ENCODE measurements around the gene CYP2J2.

DNA sequence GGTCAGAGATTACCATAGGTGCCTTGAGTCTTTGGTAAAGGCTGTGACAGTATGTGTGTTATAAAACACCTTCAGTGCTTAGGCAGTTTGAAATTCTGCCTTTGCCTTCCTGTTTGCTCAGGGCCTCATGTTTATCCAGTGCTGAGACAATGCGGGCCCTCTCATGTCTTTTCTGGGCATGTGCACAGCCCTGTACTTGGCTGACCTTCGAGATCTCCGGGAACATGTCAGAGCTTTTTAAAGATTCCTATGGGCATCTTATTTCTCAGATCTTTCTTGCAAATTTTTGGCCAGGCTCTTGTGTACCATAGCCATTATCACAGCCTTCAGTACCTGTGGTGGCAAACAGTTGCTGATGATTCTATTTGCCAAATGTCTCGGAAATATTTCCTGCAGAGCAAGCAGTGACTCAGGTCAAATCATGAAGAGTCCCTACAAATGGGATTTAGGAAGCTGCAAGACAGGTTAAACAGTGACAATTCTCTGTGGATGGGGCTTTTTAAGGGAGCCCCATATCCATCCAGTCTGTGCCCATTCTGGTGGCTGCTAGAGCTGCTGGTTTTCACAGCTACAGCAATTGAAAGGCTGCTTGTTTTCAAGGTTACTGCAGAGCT is 69.7 kb downstream of the CYP2J2 start:
- TF ChIP-seq POLR2A (IDR thresholded peaks at IDR 0.05; ENCODE audit: low read length) = no peak
- TF ChIP-seq GATA1 (IDR thresholded peaks at IDR 0.05; ENCODE audit: low read depth, low read length) = no peak

Data from erythroblast (primary cell).